IMR-90 (cell line): Measurements from ENCODE around the gene AHI1. TPM values are rescaled to one million over a fixed set of nuclear protein-coding genes. Genes with fewer than 3 reads are reported as not detected.

ENCODE experiments used
- ATAC-seq: fragments of 200-7000 bp; cut with Tn5 transposase; 2 replicates; pipeline ENCODE4 v1.9.1; 2020; ENCODE audit warnings: low read depth, mild to moderate bottlenecking, moderate library complexity
- BruUV-seq: library from RNA; stranded (reverse); fragments of 400-500 nt; replicated peaks from 2 replicates; lab custom pipeline; 2021; lab: Mats Ljungman, UMichigan
- CTCF ChIA-PET: fragments of 300-600 bp; formaldehyde crosslinking; extraction: SDS; loops from one replicate; lab custom pipeline; 2021; ENCODE audit warnings: antibody characterized with exemption; lab: Yijun Ruan, JAX
- POLR2A ChIA-PET: fragments of 300-600 bp; sonication (Branson Sonifier 250); formaldehyde crosslinking; loops from one replicate; lab custom pipeline; 2022; ENCODE audit warnings: antibody characterized with exemption; ENCODE audit not compliant: unreplicated experiment; lab: Charles Lee
- DNase-seq: peaks from one replicate; pipeline ENCODE4 v3.0.0; 2013
- H2AFZ ChIP-seq: replicated peaks from 2 replicates; pipeline ENCODE3; 2013; ENCODE audit warnings: low read length, mild to moderate bottlenecking; ENCODE audit not compliant: poor library complexity
- H2AK5ac ChIP-seq: 2 replicates; pipeline ENCODE4 v1.6.1; 2013; ENCODE audit warnings: low read depth, low read length, inconsistent platforms
- H2AK9ac ChIP-seq: replicated peaks from 2 replicates; pipeline ENCODE3; 2013; ENCODE audit warnings: mild to moderate bottlenecking, low read depth, low read length, moderate library complexity; ENCODE audit not compliant: poor library complexity
- H2BK120ac ChIP-seq: 2 replicates; pipeline ENCODE4 v1.6.1; 2013; ENCODE audit warnings: low read depth, low read length, inconsistent platforms
- H2BK15ac ChIP-seq: 3 replicates; pipeline ENCODE4 v1.6.1; 2013; ENCODE audit warnings: low read depth, low read length, inconsistent platforms
- H2BK20ac ChIP-seq: 2 replicates; pipeline ENCODE4 v1.6.1; 2013; ENCODE audit warnings: low read depth, mild to moderate bottlenecking, inconsistent platforms, low read length, moderate library complexity
- H2BK5ac ChIP-seq: 2 replicates; pipeline ENCODE4 v1.6.1; 2013; ENCODE audit warnings: mild to moderate bottlenecking, low read depth, low read length, inconsistent platforms; ENCODE audit not compliant: poor library complexity, severe bottlenecking
- H3K14ac ChIP-seq: replicated peaks from 2 replicates; pipeline ENCODE4 v1.6.1; 2013; ENCODE audit warnings: low read depth, low read length, inconsistent platforms
- H3K18ac ChIP-seq: 2 replicates; pipeline ENCODE4 v1.6.1; 2013; ENCODE audit warnings: low read depth, low read length, control low read depth
- H3K23ac ChIP-seq: 2 replicates; pipeline ENCODE4 v1.6.1; 2013; ENCODE audit warnings: low read depth, low read length, inconsistent platforms
- H3K27ac ChIP-seq: 2 replicates; pipeline ENCODE4 v1.5.1; 2013; ENCODE audit warnings: mild to moderate bottlenecking, control low read depth, low read length; ENCODE audit not compliant: insufficient read depth
- H3K27me3 ChIP-seq: 2 replicates; pipeline ENCODE4 v1.6.1; 2013; ENCODE audit warnings: low read length; ENCODE audit not compliant: control insufficient read depth, insufficient read depth
- H3K36me3 ChIP-seq: 2 replicates; pipeline ENCODE4 v1.6.1; 2013; ENCODE audit warnings: low read length, mixed read lengths; ENCODE audit not compliant: control insufficient read depth, insufficient read depth
- H3K4ac ChIP-seq: 2 replicates; pipeline ENCODE4 v1.6.1; 2013; ENCODE audit warnings: low read depth, low read length, inconsistent platforms
- H3K4me1 ChIP-seq: 2 replicates; pipeline ENCODE4 v1.6.1; 2013; ENCODE audit warnings: low read length, mixed read lengths; ENCODE audit not compliant: control insufficient read depth, insufficient read depth
- H3K4me2 ChIP-seq: 2 replicates; pipeline ENCODE4 v1.6.1; 2013; ENCODE audit warnings: low read depth, mild to moderate bottlenecking, control low read depth, low read length, moderate library complexity
- H3K4me3 ChIP-seq: 2 replicates; pipeline ENCODE4 v1.5.1; 2013; ENCODE audit warnings: low read depth, mild to moderate bottlenecking, control low read depth, low read length, moderate library complexity; ENCODE audit not compliant: insufficient read depth
- H3K56ac ChIP-seq: 2 replicates; pipeline ENCODE4 v1.6.1; 2013; ENCODE audit warnings: low read length, inconsistent platforms; ENCODE audit not compliant: insufficient read depth; ENCODE audit errors: extremely low read depth
- H3K79me1 ChIP-seq, 2 experiments: 2 replicates each; pipeline ENCODE4 v1.6.1; 2013; ENCODE audit warnings: low read length in 2 of 2, inconsistent platforms in 1 of 2, low read depth in 1 of 2
- H3K9ac ChIP-seq: 2 replicates; pipeline ENCODE4 v1.6.1; 2013; ENCODE audit warnings: low read depth, low read length, control low read depth
- H3K9me1 ChIP-seq: 2 replicates; pipeline ENCODE4 v1.6.1; 2013; ENCODE audit warnings: low read length, inconsistent platforms; ENCODE audit not compliant: insufficient read depth
- H3K9me3 ChIP-seq: 2 replicates; pipeline ENCODE4 v1.6.1; 2013; ENCODE audit warnings: low read length; ENCODE audit not compliant: control insufficient read depth, insufficient read depth
- H4K20me1 ChIP-seq: 2 replicates; pipeline ENCODE4 v1.6.1; 2013; ENCODE audit warnings: low read length, inconsistent platforms; ENCODE audit not compliant: insufficient read depth
- H4K5ac ChIP-seq: 2 replicates; pipeline ENCODE4 v1.6.1; 2013; ENCODE audit warnings: mild to moderate bottlenecking, low read depth, low read length, control low read depth
- H4K8ac ChIP-seq, 2 experiments: 2 replicates each; pipeline ENCODE4 v1.6.1; 2013; ENCODE audit warnings: low read depth in 2 of 2, low read length in 2 of 2, control low read depth in 1 of 2, inconsistent platforms in 1 of 2
- H4K91ac ChIP-seq: 2 replicates; pipeline ENCODE4 v1.6.1; 2013; ENCODE audit warnings: low read depth, low read length, inconsistent platforms; ENCODE audit not compliant: insufficient read depth
- CHD1 ChIP-seq: IDR thresholded peaks from 2 replicates; pipeline ENCODE4 v1.6.1; 2012; ENCODE audit warnings: low read depth, low read length, improper control_type of control experiment
- WGBS, 2 experiments: methylation state at CpG; one replicate each; pipeline versions ENCODE4 v1.1.5 to v1.1.7; 2013; ENCODE audit warnings: missing lambda C conversion rate in 2 of 2; ENCODE audit not compliant: insufficient read length in 1 of 2; ENCODE audit errors: extremely low coverage in 2 of 2; 5-methylcytosine and 5-hydroxymethylcytosine counted together
- dilution Hi-C: fragments of 300-500 bp; cut with HindIII; formaldehyde crosslinking; loops from one replicate; pipeline ENCODE4 v1.14.3; 2018; ENCODE audit warnings: low sequenced_read_pairs; ENCODE audit not compliant: unreplicated experiment
- in situ Hi-C: fragments of 300-500 bp; cut with MboI; formaldehyde crosslinking; loops from 3 replicates; pipeline ENCODE4 v1.14.3; 2019; ENCODE audit warnings: low sequenced_read_pairs, inconsistent platforms, mixed read lengths
- intact Hi-C: fragments of 100-400 bp; cut with micrococcal nuclease; formaldehyde crosslinking; loops from 2 replicates; pipeline ENCODE4 v1.10.0; 2022
- polyA plus RNA-seq, 3 experiments: library from polyadenylated mRNA; depleted of rRNA; stranded (reverse); fragments of >200 nt; gene quantifications; 2 replicates each; pipeline ENCODE4 v1.2.3, GENCODE V29; 2012; ENCODE audit warnings: low replicate concordance in 1 of 3
- total RNA-seq: library from RNA; depleted of rRNA; stranded (reverse); fragments of >200 nt; gene quantifications from 2 replicates; pipeline ENCODE4 v1.2.3, GENCODE V29; 2012

Gene AHI1
- total and polyA plus RNA-seq, 2 of the 4 experiments (the other 2 are of a cell fraction) = 9.5 to 19.4 TPM

DNA sequence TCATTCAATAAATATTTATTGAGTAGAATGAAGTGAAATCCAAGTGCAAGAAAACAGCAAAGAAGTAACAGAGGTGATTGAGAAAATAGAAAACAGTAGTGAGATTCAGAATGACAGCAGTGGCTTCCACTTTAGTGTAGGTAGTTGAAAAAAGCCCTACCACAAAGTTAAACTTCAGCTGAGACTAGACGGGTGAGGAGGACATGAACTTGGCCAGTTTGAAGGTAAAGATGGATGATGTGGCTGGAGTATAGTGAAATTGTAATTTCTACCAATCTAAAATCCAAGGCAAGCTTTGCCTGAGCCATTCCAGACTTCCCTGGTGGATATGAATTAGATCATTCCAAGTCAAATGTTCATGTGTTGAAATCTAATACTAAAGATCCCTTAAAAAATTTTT, 32.6 kb upstream of the AHI1 start:
- ATAC-seq (no peak), DNase-seq (no peak)
- peak overlapping the region; percentile 61 for H3K14ac ChIP-seq
- H2BK20ac ChIP-seq = peak overlapping the region; percentile 86
- H3K9ac ChIP-seq = no peak overlapping the region
- no peaks in the 10 kb centered on the region for H4K20me1 ChIP-seq
- H3K23ac ChIP-seq = no peak overlapping the region
- H2BK120ac ChIP-seq = peak overlapping the region; percentile 66; the same call in 1 of the 2 replicates
- no peak overlapping the region for H3K56ac ChIP-seq
- POLR2A ChIA-PET = interaction anchor here (0.6 kb wide), 1 partner anchor 157 kb away, joined by 3 read pairs; no protein-coding TSS in a partner anchor
- dilution Hi-C loops = no loop called here
- no peaks in the 10 kb centered on the region for H3K27me3 ChIP-seq
- H3K4me2 ChIP-seq = no peak overlapping the region
- H3K79me1 ChIP-seq = no peaks in the 10 kb centered on the region
- WGBS, 2 experiments = no CpG with 5 or more reads among the region's 1 CpG
- H2AK5ac ChIP-seq = no peak overlapping the region
- peaks cover 1% of the 10 kb centered on the region; the same call in 1 of the 2 replicates for H3K4me1 ChIP-seq
- no peaks in the 10 kb centered on the region for H3K9me3 ChIP-seq
- peak overlapping the region; percentile 77; the same call in 1 of the 3 replicates for H2BK15ac ChIP-seq
- 0 out of 2 replicates have a peak overlapping the region, but pooled peaks have one; percentile 33 for H3K4ac ChIP-seq
- H3K27ac ChIP-seq = peak overlapping the region; percentile 20; the same call in 1 of the 2 replicates
- H2BK5ac ChIP-seq = no peak overlapping the region
- H2AFZ ChIP-seq = no peak overlapping the region
- no TSS peak for BruUV-seq
- no peak overlapping the region for H3K4me3 ChIP-seq
- H4K5ac ChIP-seq = no peak overlapping the region
- H3K9me1 ChIP-seq = 0 out of 2 replicates have a peak, but pooled peaks cover 2% of the 10 kb centered on the region
- in situ Hi-C loops = no loop called here
- H3K36me3 ChIP-seq = no peaks in the 10 kb centered on the region
- intact Hi-C loops = no loop called here
- no peak overlapping the region for H2AK9ac ChIP-seq
- CTCF ChIA-PET = no interaction called here
- H4K8ac ChIP-seq = peak overlapping the region in 1 of 2 experiments; percentile 37; a peak in 1 of 4 replicates
- TF ChIP-seq CHD1 = no peak
- no peak overlapping the region for H3K18ac ChIP-seq
- H4K91ac ChIP-seq = no peak overlapping the region
